Heart left ventricle (tissue), 16 donors: ENCODE measurements around the gene COL17A1. TPM values are rescaled to one million over a fixed set of nuclear protein-coding genes. Genes with fewer than 3 reads are reported as not detected.

ENCODE experiments used
- ATAC-seq, 4 donors: fragments of 200-7000 bp; cut with Tn5 transposase; one replicate each; pipeline ENCODE4 v1.9.1; 2020 to 2022; ENCODE audit warnings: moderate library complexity in 4 of 4, mild to moderate bottlenecking in 3 of 4, moderate number of reproducible peaks in 1 of 4
- DNase-seq, 5 donors: peaks; one replicate each; pipeline ENCODE4 v3.0.0-alpha.2; 2020
- H3K27ac ChIP-seq, 12 donors: fragments of 200-600 bp; sonication (generic) in 4 of 12; one replicate each; pipeline versions ENCODE4 v1.5.0 to v1.8.0; 2016 to 2022; ENCODE audit warnings: mild to moderate bottlenecking in 2 of 12
- H3K27me3 ChIP-seq, 9 donors: fragments of 200-600 bp; sonication (generic) in 2 of 9; one replicate each; pipeline versions ENCODE4 v1.5.1 to v1.8.0; 2016 to 2022; ENCODE audit warnings: mild to moderate bottlenecking in 3 of 9
- H3K36me3 ChIP-seq, 9 donors: fragments of 200-600 bp; sonication (generic) in 2 of 9; one replicate each; pipeline versions ENCODE4 v1.5.0 to v1.8.0; 2018 to 2022; ENCODE audit warnings: mild to moderate bottlenecking in 2 of 9
- H3K4me1 ChIP-seq, 12 donors: fragments of 200-600 bp; sonication (generic) in 4 of 12; one replicate each; pipeline versions ENCODE4 v1.5.0 to v1.8.0; 2016 to 2022; ENCODE audit warnings: mild to moderate bottlenecking in 3 of 12
- H3K4me3 ChIP-seq, 12 donors: fragments of 200-600 bp; sonication (generic) in 4 of 12; one replicate each; pipeline versions ENCODE4 v1.5.0 to v1.8.0; 2017 to 2022; ENCODE audit warnings: mild to moderate bottlenecking in 9 of 12, moderate library complexity in 4 of 12
- H3K9me3 ChIP-seq, 12 donors: fragments of 200-600 bp; sonication (generic) in 4 of 12; one replicate each; pipeline versions ENCODE4 v1.5.0 to v1.8.0; 2016 to 2022; ENCODE audit warnings: mild to moderate bottlenecking in 1 of 12
- POLR2A ChIP-seq, 2 donors: fragments of 450-650 bp; IDR thresholded peaks; one replicate each; pipeline ENCODE4 v1.6.1; 2017; ENCODE audit warnings: antibody characterized with exemption in 2 of 2, mild to moderate bottlenecking in 2 of 2, moderate library complexity in 2 of 2
- WGBS, 4 donors: extraction: QIAGEN DNeasy Blood & Tissue Kit in 2 of 4; methylation state at CpG; one replicate each; pipeline versions ENCODE4 v1.1.5 to v1.1.7; 2013 to 2018; 5-methylcytosine and 5-hydroxymethylcytosine counted together
- intact Hi-C, 10 donors: fragments of 100-400 bp; cut with DNase I; formaldehyde crosslinking; loops; one replicate each; pipeline versions ENCODE4 v1.11.1 to v1.14.2; 2022
- polyA plus RNA-seq, 2 donors: library from polyadenylated mRNA; stranded (reverse); fragments of 200-250 nt; gene quantifications; one replicate each; pipeline ENCODE4 v1.2.3, GENCODE V29; 2013
- total RNA-seq, 9 donors: library from RNA; depleted of rRNA in 2 of 9; stranded (reverse); fragments of >200 nt in 2 of 9; fragmentation: NEBNext Ultra II Directional in 3 of 9; extraction: Animal tissue kit (Norgen Biotek cat#: 25700) in 3 of 9; gene quantifications; one replicate each; pipeline versions ENCODE4 v1.1.0 to v1.2.4, GENCODE V29; 2016 to 2023
- TF ChIP-seq, protein P1 (sequence below), 12 donors: fragments of 200-600 bp; sonication (generic) in 4 of 12; IDR thresholded peaks; one replicate each; pipeline versions ENCODE4 v1.5.0 to v1.8.0; 2018 to 2022; ENCODE audit warnings: antibody characterized with exemption in 12 of 12, mild to moderate bottlenecking in 5 of 12
- donor health status: ischemic (EF 13 %, LVEDD 7.1; RV severe dilation, severe dysfunction).
- donor health status: healthy with polysubstance abuse.
- donor health status: DM: no; HTN: yes; CAD: no.
- donor health status: DM: no; HTN: no; CAD: no.
- donor health status: ischemic (EF 25% LVEDD 6.9; RV normal size, moderate dysfunction).
- donor health status: ischemic (EF 25% LVEDD 5.7; RV mildly dilated, moderate dysfunction).
- donor health status: healthy.
- donor health status: DM: yes; HTN: yes; CAD: no.
- donor health status: ischemic (EF 35%, LVEDD 5.7; RV mildly dilated, moderate dysfunction).
- donor health status: nonischemic (EF 11% LVEDD 7.7; RV severe dilation, severe dysfunction).
- donor health status: DM: yes; HTN: yes; CAD: no.
- donor health status: PGD.
- donor health status: ischemic (EF 29% LVEDD 5.4; RV normal size, mild dysfunction).
- donor health status: nonischemic (EF 23%, LVEDD 6.1; RV moderate dilation, normal function).

The COL17A1 gene
- total and polyA plus RNA-seq, 11 donors, result 0.28 to 2.2 (median 0.37) TPM; not detected in 6

DNA sequence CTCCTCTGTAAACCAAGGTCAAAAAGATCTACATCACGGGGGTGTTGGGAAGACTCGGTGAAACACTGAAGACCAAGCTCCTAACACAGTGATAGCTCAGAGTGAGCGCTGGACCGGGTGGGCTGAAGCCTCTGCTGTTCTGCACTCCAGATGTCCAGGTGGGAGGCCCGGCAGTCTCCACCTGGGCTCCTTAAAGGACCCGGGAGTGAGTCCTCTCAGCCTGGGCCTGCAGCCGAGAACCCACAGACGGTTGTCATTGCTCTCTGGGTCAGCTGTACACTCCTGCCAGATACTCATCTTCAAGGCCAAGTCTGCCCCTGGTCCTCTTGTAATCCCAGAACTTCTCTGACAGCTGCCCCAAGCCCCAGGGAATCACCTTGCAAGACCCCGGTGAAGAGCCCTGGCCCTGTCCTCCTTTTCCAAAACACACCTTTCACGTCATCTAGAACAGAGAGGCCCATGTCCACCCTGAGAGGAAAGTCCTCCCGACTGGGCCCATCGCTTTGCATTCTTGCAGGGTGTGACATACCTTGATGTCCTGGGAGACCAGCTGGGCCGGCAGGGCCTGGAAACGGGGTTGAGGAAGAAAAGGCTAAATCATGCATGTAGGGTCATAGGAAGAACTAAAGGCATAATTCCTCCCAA lies 43.7 kb downstream of the COL17A1 start:
- H3K36me3 ChIP-seq, result no peaks in the 10 kb centered on the region
- 87 to 91% (median 88%) methylated on average over 12 to 14 of the region's 14 CpGs for WGBS, 4 donors
- intact Hi-C loops, result loop anchor here in 1 of 10 donors (10.0 kb wide), 1 partner anchor 313 kb away; the partner anchor contains the start of gene CFAP58

DNA sequence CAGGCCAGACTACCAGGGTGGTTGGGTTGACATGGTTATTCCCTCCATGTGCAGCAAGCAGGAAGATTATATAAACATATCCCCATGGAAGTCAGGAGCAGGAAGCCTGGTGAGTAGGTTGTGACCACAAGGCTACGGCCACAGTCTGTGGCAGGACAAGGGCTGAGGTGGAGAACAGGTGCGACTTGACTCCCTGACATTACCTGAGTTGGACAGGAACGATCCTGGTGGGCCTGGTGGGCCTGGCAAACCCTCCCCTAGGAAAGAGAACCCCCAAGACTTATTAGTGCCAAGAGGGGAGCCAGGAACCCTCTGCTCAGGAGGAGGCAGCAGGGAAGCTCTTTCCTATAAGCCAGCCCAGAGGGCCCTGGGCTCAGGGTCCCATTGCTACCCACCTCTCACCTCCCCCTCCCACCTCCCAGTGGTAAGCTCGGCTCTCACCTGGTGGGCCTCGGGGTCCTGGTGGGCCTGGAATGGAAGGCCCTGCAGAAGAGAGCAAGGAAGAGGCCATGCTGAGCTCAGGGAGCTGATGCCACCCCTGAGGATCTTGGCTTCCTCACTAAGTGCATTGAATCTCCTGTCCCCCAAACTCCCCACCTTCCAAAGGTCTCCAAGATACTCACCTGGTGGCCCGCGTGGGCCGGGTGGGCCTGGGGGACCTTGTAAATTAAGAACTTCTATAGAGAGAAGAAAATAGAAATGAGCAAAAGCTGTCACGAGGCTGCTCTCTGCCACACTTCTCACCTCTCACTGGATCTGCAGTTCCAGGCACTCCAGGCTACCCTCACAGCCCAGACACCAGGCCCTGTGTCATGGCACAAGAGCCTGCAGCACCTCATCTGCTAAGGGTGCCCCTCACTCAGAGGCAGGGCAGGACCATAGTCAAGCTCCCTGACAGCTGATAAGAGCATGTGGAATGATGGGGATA lies 44.6 kb downstream of the COL17A1 start:
- H3K9me3 ChIP-seq, result no peaks in the 10 kb centered on the region
- ATAC-seq (no peak), DNase-seq (peak in 1 of 5 donors; percentile 13)
- TF ChIP-seq, protein P1, sequence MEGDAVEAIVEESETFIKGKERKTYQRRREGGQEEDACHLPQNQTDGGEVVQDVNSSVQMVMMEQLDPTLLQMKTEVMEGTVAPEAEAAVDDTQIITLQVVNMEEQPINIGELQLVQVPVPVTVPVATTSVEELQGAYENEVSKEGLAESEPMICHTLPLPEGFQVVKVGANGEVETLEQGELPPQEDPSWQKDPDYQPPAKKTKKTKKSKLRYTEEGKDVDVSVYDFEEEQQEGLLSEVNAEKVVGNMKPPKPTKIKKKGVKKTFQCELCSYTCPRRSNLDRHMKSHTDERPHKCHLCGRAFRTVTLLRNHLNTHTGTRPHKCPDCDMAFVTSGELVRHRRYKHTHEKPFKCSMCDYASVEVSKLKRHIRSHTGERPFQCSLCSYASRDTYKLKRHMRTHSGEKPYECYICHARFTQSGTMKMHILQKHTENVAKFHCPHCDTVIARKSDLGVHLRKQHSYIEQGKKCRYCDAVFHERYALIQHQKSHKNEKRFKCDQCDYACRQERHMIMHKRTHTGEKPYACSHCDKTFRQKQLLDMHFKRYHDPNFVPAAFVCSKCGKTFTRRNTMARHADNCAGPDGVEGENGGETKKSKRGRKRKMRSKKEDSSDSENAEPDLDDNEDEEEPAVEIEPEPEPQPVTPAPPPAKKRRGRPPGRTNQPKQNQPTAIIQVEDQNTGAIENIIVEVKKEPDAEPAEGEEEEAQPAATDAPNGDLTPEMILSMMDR (IDR thresholded peaks at IDR 0.05), result no peak
- no peak for TF ChIP-seq POLR2A (IDR thresholded peaks at IDR 0.05)
- no peaks in the 10 kb centered on the region for H3K36me3 ChIP-seq
- H3K27me3 ChIP-seq, result no peaks in the 10 kb centered on the region
- no peak overlapping the region for H3K4me3 ChIP-seq
- H3K4me1 ChIP-seq, result no peaks in the 10 kb centered on the region
- intact Hi-C loops, result loop anchor here in 1 of 10 donors (10.0 kb wide), 1 partner anchor 314 kb away; the partner anchor contains the start of gene CFAP58
- WGBS, 4 donors, result 74 to 85% (median 82%) methylated on average over 7 to 9 of the region's 9 CpGs
- no peak overlapping the region for H3K27ac ChIP-seq

More for the DNA sequence above, 43.7 kb downstream of the COL17A1 start:
- Histone ChIP-seq H3K27me3 (no peaks in the 10 kb centered on the region), H3K4me1 (no peaks in the 10 kb centered on the region), H3K27ac (no peak overlapping the region), H3K4me3 (no peak overlapping the region), H3K9me3 (no peaks in the 10 kb centered on the region)
- TF ChIP-seq, protein P1 (IDR thresholded peaks at IDR 0.05), result no peak
- TF ChIP-seq POLR2A (IDR thresholded peaks at IDR 0.05), result no peak
- DNase-seq (no peak), ATAC-seq (no peak)

DNA sequence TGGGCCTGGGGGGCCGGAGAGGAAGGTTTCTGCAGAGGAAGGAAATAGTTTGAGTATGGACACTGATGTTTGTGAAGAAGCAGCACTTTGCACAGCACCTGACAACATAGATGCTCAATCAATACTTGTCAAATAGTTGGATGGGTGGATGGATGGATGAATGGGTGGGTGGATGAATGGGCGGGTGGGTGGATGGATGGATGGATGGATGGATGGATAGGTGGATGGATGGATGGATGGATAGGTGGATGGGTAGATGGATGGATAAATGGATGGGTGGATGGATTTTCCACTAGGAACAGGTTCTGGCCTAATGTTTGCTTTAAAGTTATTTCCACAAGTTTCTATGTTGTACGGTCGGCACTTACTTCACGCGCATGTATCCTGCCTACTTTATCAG lies 45.3 kb downstream of the COL17A1 start:
- no peak for DNase-seq
- Histone ChIP-seq H3K27ac (no peak overlapping the region), H3K4me3 (no peak overlapping the region), H3K9me3 (no peaks in the 10 kb centered on the region), H3K27me3 (no peaks in the 10 kb centered on the region), H3K4me1 (no peaks in the 10 kb centered on the region), H3K36me3 (no peaks in the 10 kb centered on the region)
- no peak for ATAC-seq
- TF ChIP-seq, protein P1 (IDR thresholded peaks at IDR 0.05), result no peak
- TF ChIP-seq POLR2A (IDR thresholded peaks at IDR 0.05), result no peak
- WGBS, 4 donors, result 62 to 78% (median 75%) methylated on average over 6 of the region's 6 CpGs
- intact Hi-C loops, result loop anchor here in 1 of 10 donors (10.0 kb wide), 1 partner anchor 314 kb away; the partner anchor contains the start of gene CFAP58
